Measurements from ENCODE around the gene RPL3.

The RPL3 gene

DNA sequence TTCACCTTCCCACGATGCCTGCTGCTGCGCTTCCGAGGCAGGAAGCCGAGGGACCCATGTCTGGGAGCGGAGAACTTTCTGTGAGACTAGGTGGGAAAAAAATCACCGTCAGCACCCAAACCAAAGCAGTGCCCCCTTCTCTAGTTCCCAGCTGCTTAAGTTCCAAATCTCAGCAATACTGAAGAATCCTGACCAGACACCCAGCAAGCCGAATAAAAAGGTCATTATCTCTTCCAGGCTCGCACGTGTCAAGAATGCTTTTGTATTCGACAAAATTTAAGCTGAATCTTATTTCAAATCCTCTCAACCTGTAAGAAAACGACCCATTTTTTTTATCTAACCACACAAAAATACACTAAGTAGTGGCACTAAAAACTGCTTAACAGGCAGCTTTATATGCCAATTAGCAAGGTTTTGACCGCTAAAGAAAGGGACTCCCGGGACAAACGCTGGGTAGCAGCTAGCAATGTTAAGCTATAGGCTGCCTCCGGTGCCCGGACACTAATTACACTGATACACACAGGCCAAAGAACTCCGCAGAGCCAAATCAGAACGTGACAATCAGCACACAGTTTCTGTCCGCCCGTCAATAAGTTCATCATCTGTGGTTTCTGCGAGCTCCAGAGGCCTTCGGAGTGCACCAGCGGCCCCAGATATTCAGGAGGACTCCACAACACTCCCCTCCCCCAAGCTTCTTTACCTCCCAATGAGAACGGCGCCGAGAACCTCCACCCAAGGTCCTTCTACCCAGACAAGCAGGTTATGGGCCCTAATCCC lies 728 bp downstream of the RPL3 start:
- DNase-seq (ENCODE audit: low read depth, low spot score), result no peak

DNA sequence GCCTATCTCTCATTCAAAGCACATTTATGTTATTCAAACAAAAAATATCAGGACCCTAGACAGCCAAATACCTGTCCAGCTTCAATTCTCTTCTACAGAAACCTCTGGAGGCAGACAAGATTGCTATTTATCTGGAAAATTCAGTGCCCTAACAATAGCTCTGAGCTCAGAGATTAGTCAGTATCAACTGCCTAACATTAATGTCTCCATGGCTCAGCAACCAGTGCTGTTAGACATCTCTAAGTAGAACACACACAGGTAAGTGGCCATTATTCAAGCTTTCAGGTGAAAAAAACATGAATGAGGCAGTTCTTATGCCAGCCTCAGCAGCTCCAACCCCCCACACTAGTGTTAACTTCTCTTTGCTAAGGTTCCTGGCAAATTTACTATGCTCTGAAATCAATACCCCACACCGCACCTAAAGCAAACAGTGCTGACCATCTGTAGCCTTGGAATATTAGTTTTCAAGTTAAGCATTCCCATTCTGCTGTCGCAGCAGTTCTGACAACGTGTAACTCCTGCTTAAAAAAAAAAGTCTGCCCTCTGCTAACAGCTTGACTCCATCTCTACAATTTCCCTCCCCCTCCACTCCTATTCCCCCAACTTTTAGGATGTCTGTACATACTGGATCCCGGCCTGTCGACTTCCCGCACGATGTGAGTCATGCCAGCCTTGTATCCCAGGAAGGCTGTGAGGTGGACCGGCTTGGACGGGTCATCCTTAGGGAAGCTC lies 1.5 kb downstream of the RPL3 start:
- DNase-seq (ENCODE audit: low read depth, low spot score), result no peak
- H3K27ac ChIP-seq, result peak overlapping the region; percentile 98

More for the DNA sequence above, 728 bp downstream of the RPL3 start:
- peak overlapping the region; percentile 98 for H3K27ac ChIP-seq

DNA sequence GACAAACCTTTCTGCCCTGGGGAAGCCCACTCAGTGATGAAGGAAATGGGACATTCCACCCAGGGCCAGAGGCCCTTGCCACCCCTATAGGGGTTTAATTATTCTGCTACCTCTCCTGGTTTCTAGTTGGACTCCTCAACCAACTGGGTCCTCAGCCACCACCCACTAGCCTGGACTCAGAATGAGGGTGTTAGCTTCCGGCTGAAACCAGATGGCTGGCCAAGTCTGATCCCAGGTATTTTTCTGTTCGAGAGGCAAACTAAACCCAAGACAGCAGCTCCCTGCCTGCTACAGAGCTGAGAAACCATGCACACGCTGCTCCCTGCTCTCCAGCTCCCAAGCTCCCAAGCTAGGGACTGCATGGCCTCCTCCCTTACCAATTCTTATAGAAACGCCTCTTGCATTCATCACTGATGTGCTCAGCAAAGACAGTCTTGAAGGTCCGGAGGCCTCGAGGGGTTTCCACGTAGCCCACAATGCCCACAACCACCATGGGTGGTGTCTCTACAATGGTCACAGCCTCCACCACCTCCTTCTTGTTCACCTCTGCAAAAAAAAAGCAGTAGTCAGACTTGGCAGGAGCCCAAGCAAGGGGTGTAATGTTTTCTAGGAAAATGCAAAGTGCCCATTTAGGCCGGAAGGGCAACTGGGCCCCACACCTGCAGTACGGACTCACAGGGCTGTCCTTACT lies 2.2 kb downstream of the RPL3 start:
- peak overlapping the region; percentile 98 for H3K27ac ChIP-seq
- no peak for DNase-seq (ENCODE audit: low read depth, low spot score)

GRCh38 chr22:39316440-39317083 lies 2.9 kb downstream of the RPL3 start:
- H3K27ac ChIP-seq, result peak overlapping the region; percentile 98
- peak; percentile 65 for DNase-seq (ENCODE audit: low read depth, low spot score)

DNA sequence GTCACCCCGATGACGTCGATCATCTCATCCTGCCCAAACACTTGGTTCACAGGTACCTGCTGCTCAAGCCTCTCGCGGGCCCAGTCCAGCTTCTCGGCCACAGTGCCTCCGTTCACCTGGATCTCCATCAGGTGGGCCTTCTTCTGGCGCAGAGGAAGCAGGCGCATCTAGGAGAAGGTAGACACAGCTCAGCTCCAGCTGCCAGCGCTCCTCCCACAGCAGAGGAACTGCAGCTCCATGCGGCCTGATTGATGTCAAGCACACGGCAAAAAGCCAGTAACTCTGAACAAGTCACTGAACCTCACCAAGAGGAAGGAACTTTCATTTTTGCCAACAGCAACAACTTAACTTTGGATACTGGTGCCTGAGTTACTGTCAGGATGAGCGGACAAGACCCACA lies 4.0 kb downstream of the RPL3 start:
- peak overlapping the region; percentile 98 for H3K27ac ChIP-seq
- DNase-seq (ENCODE audit: low read depth, low spot score), result no peak

- H3K27ac ChIP-seq, result peak overlapping the region; percentile 98
- no peak for DNase-seq (ENCODE audit: low read depth, low spot score)
Measured at GRCh38 chr22:39314251-39314971, 5.0 kb downstream of the RPL3 start.

DNA sequence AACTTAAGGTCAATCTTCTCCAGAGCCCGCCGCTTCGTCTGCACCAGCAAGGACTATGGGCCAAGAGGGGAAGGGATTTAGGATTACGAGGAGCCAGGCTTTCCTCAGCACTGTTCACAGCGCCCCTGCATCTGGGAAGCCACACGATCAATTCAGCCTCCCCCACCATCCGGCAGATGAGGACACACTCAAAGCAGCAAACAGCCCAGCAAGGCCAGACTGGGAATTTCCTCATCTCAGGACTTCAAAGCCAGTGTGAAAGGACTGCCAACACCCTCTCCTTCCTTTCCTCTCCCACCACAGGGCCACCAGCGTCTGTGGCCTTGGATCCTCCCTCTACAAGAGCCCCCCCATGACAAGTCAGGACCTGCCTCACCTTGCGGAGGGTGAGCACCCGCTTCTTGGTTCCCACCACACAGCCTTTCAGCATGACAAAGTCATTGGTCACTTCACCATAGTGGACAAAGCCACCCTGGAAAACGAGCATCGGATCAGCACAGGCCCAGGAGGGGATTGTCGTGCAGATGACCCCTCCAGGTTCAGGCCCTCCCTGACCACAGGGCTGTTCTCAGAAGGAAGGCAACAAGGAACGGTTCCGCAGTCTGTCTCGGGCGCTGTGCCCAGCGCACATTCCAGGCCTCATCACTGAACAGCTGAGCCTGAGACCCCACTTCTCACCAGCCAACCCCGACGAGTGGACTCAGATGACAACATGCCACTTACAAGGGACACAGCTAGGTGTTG lies 6.0 kb downstream of the RPL3 start:
- peak overlapping the region; percentile 98 for H3K27ac ChIP-seq
- no peak for DNase-seq (ENCODE audit: low read depth, low spot score)

DNA sequence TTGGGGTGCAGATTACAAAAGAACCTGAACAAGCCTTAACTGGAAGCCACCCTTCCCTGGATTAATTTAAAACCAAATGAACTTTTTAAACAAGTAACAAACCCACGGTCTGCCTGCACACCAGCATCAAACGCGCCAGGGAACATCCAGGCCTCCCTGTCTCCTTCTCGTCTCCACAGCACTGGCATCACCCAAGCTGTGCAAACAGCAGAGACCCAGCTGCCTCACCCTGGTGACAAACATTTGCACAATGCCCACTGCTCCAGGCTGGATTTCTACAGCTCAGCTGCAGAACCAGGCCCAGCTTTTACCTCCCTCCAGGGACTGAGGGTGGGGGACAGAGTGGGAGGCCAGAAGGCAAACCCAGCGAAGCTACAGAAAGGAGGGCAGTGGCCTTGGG lies 7.0 kb downstream of the RPL3 start:
- H3K27ac ChIP-seq, result peak overlapping the region; percentile 98
- DNase-seq (ENCODE audit: low read depth, low spot score), result no peak

- no peak for DNase-seq (ENCODE audit: low read depth, low spot score)
- peak overlapping the region; percentile 98 for H3K27ac ChIP-seq
Measured at GRCh38 chr22:39311592-39312400, 7.6 kb downstream of the RPL3 start.

DNA sequence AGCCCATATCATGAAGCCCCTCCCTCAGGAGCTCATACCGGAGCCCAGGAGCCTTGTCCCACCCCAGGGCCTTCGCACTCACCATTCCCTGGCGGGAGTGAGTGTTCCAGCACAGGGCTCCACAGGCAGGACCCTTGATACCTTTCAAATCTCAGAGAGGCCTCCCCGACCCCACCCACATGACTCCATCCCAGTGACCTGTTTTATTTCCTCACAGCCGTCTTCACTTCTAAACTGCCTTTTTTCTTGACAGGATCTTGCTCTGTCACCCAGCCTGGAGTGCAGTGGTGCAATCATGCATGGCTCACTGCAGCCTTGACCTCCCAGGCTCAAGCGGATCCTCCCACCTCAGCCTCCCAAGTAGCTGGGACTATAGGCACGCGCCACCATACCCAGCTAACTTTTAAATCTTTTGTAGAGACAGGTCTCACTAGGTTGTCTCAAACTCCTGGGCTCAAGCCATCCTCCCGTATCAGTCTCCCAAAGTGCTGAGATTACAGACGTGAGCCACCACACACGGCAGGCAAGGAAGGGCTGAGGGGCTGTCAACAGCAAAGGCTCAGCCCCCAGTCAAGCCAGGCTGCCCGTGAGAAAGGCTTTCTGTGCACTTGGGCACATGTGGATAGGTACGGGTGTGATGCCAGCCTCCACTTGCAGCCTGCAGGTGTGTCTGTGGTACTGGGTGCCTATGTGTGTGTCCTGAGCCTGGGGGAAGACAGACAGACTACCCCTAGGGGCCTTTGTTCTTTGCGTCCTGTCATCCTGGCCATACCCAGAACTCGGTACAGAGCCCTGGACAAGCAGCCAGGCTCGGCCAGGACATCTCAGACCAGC lies 9.3 kb downstream of the RPL3 start:
- no peak for DNase-seq (ENCODE audit: low read depth, low spot score)
- peak overlapping the region; percentile 98 for H3K27ac ChIP-seq

- peak overlapping the region; percentile 98 for H3K27ac ChIP-seq
- DNase-seq (ENCODE audit: low read depth, low spot score), result no peak
Measured at GRCh38 chr22:39309364-39309861, 10.0 kb downstream of the RPL3 start.

DNA sequence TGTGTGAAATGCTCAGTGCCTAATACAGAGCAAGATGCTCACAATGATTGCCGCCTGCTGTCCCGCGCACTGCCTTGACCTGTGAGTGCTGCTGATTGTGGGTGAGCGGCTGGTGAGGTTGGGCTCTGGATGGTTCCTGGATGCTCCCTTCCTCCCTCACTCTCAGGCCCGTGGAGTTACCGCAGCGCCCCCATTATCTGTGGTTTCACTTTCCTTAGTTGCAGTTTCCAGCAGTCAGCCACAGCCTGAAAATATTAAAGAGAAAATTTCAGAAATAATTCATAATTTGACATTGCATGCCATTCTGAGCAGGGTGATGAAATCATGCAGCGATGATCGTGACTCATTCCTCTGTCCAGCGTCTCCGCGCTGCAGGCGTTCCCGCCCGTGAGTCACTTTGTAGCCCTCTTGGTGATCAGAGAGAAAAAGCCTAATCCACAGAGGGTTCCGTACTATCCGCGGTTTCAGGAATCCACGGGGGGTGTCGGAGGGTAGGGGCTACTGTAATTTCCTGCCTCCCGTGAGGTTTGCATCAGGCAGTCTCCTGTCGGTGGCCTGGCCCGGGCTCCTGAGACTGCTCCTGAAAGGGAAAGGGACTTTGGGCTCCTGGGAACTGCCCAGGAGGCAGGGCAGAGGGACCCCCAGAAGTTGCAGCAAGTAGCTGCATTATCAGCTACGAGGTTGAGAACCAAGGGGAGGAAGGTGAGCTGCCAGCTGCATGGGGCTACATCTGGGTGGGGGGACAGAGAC lies 10.6 kb downstream of the RPL3 start:
- peak overlapping the region; percentile 98 for H3K27ac ChIP-seq
- DNase-seq (ENCODE audit: low read depth, low spot score), result no peak

GRCh38 chr22:39306456-39307361 lies 12.7 kb downstream of the RPL3 start:
- no peak for DNase-seq (ENCODE audit: low read depth, low spot score)
- no peak overlapping the region for H3K27ac ChIP-seq

GRCh38 chr22:39303892-39304671 lies 15.3 kb downstream of the RPL3 start:
- H3K27ac ChIP-seq, result no peak overlapping the region
- no peak for DNase-seq (ENCODE audit: low read depth, low spot score)

- no peak overlapping the region for H3K27ac ChIP-seq
- no peak for DNase-seq (ENCODE audit: low read depth, low spot score)
Measured at GRCh38 chr22:39303358-39303757, 16.1 kb downstream of the RPL3 start.
